ENCODE measurements around the gene CPLX1. TPM values are rescaled to one million over a fixed set of nuclear protein-coding genes. Genes with fewer than 3 reads are reported as not detected.

The CPLX1 gene
- total and polyA plus RNA-seq, 12 donors = 1.5 to 10.8 (median 2.3) TPM

DNA sequence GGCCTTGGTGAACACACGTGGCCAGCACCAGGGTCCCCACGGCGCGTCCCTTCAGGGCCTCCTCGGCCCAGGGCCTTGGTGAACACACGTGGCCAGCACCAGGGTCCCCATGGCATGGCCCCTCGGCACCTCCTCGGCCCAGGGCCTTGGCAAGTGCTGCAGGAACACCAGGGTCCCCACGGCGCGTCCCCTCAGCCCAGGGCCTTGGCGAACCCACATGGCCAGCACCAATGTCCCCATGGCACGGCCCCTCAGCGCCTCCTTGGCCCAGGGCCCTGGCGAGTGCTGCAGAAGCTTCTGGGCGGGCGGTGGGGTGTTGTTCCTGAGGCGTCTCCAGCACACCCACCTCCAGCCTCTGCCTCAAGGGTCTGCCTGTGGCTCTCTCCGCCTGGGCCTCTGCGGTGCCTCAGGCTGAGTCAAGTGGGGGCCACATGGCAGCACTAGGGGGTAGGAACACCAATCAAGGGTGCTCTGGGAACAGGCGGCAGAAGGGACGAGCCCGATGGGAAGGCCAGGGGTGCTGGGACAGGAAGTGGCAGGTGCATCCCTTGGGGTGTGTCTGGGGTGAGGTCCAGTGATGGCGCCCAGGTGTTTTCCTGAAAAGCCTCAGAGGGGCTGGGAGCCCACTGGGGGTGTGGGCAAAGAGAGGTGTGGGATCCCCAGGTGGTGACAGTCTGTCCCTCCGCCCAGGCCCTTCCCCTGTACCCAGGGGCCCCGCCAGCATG is 41.8 kb upstream of the CPLX1 start:
- Histone ChIP-seq H3K27me3 (no peaks in the 10 kb centered on the region), H3K4me3 (no peak overlapping the region), H3K27ac (no peak overlapping the region), H3K4me1 (no peaks in the 10 kb centered on the region), H3K9me3 (peaks cover 0 to 3% (median 0%) of the 10 kb centered on the region in 11 donors), H3K36me3 (peaks cover 0 to 97% (median 70%) of the 10 kb centered on the region in 9 donors)
- 86 to 93% methylated on average over 23 to 26 of the region's 26 CpGs for WGBS, 2 donors
- TF ChIP-seq, protein P1, sequence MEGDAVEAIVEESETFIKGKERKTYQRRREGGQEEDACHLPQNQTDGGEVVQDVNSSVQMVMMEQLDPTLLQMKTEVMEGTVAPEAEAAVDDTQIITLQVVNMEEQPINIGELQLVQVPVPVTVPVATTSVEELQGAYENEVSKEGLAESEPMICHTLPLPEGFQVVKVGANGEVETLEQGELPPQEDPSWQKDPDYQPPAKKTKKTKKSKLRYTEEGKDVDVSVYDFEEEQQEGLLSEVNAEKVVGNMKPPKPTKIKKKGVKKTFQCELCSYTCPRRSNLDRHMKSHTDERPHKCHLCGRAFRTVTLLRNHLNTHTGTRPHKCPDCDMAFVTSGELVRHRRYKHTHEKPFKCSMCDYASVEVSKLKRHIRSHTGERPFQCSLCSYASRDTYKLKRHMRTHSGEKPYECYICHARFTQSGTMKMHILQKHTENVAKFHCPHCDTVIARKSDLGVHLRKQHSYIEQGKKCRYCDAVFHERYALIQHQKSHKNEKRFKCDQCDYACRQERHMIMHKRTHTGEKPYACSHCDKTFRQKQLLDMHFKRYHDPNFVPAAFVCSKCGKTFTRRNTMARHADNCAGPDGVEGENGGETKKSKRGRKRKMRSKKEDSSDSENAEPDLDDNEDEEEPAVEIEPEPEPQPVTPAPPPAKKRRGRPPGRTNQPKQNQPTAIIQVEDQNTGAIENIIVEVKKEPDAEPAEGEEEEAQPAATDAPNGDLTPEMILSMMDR (IDR thresholded peaks at IDR 0.05) = no peak
- ATAC-seq (no peak), DNase-seq (no peak)
- intact Hi-C loops (cut with DNase I) = no loop called here

DNA sequence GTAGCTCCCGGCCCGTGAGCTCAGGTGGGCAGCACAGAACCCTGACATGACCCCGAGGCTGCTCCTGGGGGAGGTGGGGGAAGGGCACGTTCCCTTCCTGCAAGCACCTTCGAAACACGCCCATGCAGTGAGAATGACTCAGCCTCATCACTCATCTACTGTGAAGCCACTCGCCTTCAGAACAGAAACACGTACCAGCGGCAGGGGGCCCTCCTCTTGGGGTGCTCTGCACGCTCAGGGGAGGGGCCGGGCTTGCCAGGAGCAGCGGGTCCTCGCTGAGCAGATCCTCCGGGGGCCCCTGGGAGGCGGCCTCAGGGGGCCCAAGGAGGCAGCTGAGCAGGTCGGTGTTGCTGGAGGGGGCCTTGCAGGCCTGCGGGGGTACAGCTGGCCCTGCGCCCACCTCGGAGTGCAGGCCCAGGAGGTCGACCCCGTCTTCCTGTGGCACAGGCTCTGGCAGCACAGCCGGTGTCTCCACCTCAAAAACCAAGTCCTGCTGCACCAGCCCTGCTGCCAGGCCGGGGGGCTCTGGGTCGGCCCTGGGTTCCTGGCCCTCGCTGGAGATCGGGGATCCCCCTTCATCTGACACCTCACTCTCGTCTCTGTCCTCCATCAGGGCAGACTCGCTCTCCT is 40.9 kb upstream of the CPLX1 start:
- peaks cover 0 to 97% (median 77%) of the 10 kb centered on the region in 9 donors for H3K36me3 ChIP-seq
- no peak overlapping the region for H3K27ac ChIP-seq
- TF ChIP-seq, protein P1 (IDR thresholded peaks at IDR 0.05) = no peak
- no peaks in the 10 kb centered on the region for H3K27me3 ChIP-seq
- no peak overlapping the region for H3K4me3 ChIP-seq
- WGBS, 2 donors = 90 to 92% methylated on average over 28 of the region's 28 CpGs
- H3K4me1 ChIP-seq = no peaks in the 10 kb centered on the region
- intact Hi-C loops (cut with DNase I) = no loop called here
- peaks cover 0 to 7% (median 0%) of the 10 kb centered on the region in 11 donors for H3K9me3 ChIP-seq
- no peak for DNase-seq
- no peak for ATAC-seq

DNA sequence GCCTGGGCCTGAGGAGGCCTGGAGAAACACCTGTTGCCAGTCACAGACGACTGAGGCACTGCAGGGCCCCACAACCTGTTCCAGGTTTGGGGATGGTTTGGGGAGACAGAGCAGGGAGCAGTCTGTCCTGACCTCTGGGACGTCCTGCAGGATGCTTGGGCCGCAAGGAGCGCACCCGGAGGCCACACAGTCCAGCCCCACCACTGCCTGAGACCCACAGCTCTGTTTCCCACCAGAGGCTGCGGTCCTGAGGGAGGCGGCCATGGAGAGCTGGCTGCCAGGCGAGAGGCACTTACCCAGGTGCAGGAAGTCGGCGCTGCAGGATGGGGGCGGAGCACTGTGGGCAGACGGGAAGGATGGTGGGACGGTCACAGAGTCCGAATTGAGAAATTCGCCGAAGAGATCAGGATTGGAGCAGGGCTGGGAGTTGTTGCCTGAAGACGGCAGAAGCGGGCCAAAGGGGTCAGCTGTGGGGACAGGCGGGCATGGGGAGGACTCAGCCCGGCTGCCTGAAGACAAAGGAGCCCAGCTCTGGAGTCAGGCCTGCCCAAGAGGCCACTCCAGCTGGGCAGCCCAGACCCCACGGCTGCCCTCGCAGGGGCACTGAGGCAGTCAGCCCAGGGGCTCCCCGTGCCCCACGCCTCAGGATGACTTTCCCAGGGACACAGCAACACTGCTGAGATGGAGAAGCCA is 40.3 kb upstream of the CPLX1 start:
- ATAC-seq (no peak), DNase-seq (no peak)

DNA sequence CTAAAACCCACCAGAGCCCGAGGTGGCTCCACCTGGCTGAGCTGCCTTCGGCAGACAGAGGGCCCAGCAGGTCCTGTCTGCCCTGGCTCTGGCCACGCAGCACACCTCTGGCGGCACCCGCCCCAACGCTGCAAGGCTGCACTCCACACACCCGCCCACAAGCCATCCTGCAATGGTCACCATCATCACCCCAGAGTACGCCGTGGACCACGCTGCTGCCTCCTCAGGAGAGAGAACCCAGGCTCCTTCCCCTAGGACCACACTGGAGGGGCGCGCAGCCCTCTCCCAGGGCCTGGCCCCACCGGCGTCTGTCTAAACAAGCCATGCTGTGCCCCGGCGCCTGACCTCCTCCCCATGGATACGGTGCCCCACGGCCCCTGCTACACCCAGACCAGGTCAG is 39.6 kb upstream of the CPLX1 start:
- Histone ChIP-seq H3K4me3 (no peak overlapping the region), H3K9me3 (peaks cover 0 to 7% (median 0%) of the 10 kb centered on the region in 11 donors), H3K27ac (no peak overlapping the region), H3K4me1 (no peaks in the 10 kb centered on the region), H3K36me3 (peaks cover 0 to 97% (median 83%) of the 10 kb centered on the region in 9 donors), H3K27me3 (no peaks in the 10 kb centered on the region)
- ATAC-seq (peak in 1 of 8 donors; percentile 17), DNase-seq (no peak)
- TF ChIP-seq, protein P1 (IDR thresholded peaks at IDR 0.05) = no peak
- intact Hi-C loops (cut with DNase I) = no loop called here
- 91 to 94% methylated on average over 17 to 18 of the region's 18 CpGs for WGBS, 2 donors

More for the DNA sequence above, 40.3 kb upstream of the CPLX1 start:
- TF ChIP-seq, protein P1 (IDR thresholded peaks at IDR 0.05) = no peak
- WGBS, 2 donors = 94 to 95% methylated on average over 24 of the region's 24 CpGs
- H3K27ac ChIP-seq = no peak overlapping the region
- no peaks in the 10 kb centered on the region for H3K27me3 ChIP-seq
- intact Hi-C loops (cut with DNase I) = no loop called here
- H3K9me3 ChIP-seq = peaks cover 0 to 7% (median 0%) of the 10 kb centered on the region in 11 donors
- no peaks in the 10 kb centered on the region for H3K4me1 ChIP-seq
- H3K36me3 ChIP-seq = peaks cover 0 to 97% (median 83%) of the 10 kb centered on the region in 9 donors
- no peak overlapping the region for H3K4me3 ChIP-seq

Measured in heart right ventricle (tissue), 16 donors.